Lower leg skin (tissue), 3 donors: ENCODE results near the gene CTXND1.

Experiments
- POLR2A ChIP-seq, 2 donors: fragments of 450-650 bp; IDR thresholded peaks; one replicate each; pipeline ENCODE4 v1.6.1; 2016 to 2017; ENCODE audit warnings: antibody characterized with exemption in 2 of 2, mild to moderate bottlenecking in 1 of 2, moderate library complexity in 1 of 2
- TF ChIP-seq, protein P1 (sequence below), 3 donors: fragments of 450-650 bp; IDR thresholded peaks; one replicate each; pipeline ENCODE4 v1.5.1; 2016; ENCODE audit warnings: antibody characterized with exemption in 3 of 3, mild to moderate bottlenecking in 3 of 3, moderate library complexity in 2 of 3

DNA sequence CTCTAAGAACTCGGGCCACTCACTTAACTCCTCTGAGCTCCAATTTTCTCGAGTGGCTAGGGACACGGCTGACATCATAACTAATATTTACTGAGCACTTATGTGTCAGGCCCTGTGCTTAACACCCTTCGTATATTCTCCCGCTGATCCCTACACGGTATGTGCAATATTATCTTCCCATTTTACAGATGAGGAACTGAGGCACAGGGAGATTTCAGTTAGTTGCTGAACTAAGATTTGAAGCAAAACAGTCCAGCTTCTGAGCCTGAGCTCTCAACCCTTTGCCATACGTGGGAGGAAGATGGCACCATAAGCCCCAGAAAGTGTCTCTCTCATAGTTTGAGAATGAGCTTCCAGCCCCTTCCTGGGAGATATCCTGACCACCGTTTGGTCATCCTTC is 79.6 kb downstream of the CTXND1 start:
- TF ChIP-seq, protein P1, sequence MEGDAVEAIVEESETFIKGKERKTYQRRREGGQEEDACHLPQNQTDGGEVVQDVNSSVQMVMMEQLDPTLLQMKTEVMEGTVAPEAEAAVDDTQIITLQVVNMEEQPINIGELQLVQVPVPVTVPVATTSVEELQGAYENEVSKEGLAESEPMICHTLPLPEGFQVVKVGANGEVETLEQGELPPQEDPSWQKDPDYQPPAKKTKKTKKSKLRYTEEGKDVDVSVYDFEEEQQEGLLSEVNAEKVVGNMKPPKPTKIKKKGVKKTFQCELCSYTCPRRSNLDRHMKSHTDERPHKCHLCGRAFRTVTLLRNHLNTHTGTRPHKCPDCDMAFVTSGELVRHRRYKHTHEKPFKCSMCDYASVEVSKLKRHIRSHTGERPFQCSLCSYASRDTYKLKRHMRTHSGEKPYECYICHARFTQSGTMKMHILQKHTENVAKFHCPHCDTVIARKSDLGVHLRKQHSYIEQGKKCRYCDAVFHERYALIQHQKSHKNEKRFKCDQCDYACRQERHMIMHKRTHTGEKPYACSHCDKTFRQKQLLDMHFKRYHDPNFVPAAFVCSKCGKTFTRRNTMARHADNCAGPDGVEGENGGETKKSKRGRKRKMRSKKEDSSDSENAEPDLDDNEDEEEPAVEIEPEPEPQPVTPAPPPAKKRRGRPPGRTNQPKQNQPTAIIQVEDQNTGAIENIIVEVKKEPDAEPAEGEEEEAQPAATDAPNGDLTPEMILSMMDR (IDR thresholded peaks at IDR 0.05): no peak
- no peak for TF ChIP-seq POLR2A (IDR thresholded peaks at IDR 0.05)
